Fibroblast of lung (primary cell): Measurements from ENCODE around the gene RASSF9.

ENCODE experiments used
- CTCF ChIP-seq, 2 donors: IDR thresholded peaks in 1 of 2; conservative IDR thresholded peaks in 1 of 2; 1 replicate in 1 of 2; 2 replicates in 1 of 2; pipeline ENCODE4 v1.5.1; 2011 to 2012; ENCODE audit warnings: low read length in 2 of 2, control low read depth in 1 of 2, inconsistent platforms in 1 of 2, low read depth in 1 of 2, mild to moderate bottlenecking in 1 of 2
- EZH2 ChIP-seq: IDR thresholded peaks from 2 replicates; pipeline ENCODE4 v1.5.1; 2012; ENCODE audit warnings: low read length, control low read depth, mild to moderate bottlenecking; ENCODE audit errors: missing control alignments

DNA sequence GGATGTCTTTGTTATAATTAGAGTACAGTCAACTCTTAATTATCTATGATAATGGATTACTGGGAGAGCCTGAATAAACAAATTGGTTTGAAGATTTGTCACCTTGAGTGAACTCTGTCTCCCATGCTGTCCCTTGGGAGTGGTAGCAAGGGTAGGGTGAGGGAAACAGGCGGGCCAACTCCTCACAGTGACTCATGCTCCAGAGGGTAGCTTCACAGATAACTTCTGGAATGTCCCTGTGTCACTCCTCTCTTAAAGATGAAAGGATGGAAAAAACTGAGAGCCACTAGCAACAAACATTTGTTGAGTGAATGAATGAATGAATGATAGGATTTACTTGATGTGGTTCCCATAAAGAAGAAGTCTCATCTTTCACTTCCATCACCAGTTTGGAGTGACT lies 53.5 kb downstream of the RASSF9 start:
- TF ChIP-seq CTCF (conservative IDR thresholded peaks at IDR 0.05 in 1 of 2, IDR thresholded peaks at IDR 0.05 in 1 of 2; ENCODE audit: low read depth in 1 of 2, low read length in 2 of 2) (no peak), EZH2 (no peak)
